GM21381 (cell line): Measurements from ENCODE around the gene AGAP1.

Experiments used
- ATAC-seq: cut with Tn5 transposase; IDR thresholded peaks from one replicate; pipeline ENCODE4 v1.9.1; 2021; ENCODE audit warnings: mild to moderate bottlenecking, moderate library complexity; ENCODE audit not compliant: unreplicated experiment

The AGAP1 gene

DNA sequence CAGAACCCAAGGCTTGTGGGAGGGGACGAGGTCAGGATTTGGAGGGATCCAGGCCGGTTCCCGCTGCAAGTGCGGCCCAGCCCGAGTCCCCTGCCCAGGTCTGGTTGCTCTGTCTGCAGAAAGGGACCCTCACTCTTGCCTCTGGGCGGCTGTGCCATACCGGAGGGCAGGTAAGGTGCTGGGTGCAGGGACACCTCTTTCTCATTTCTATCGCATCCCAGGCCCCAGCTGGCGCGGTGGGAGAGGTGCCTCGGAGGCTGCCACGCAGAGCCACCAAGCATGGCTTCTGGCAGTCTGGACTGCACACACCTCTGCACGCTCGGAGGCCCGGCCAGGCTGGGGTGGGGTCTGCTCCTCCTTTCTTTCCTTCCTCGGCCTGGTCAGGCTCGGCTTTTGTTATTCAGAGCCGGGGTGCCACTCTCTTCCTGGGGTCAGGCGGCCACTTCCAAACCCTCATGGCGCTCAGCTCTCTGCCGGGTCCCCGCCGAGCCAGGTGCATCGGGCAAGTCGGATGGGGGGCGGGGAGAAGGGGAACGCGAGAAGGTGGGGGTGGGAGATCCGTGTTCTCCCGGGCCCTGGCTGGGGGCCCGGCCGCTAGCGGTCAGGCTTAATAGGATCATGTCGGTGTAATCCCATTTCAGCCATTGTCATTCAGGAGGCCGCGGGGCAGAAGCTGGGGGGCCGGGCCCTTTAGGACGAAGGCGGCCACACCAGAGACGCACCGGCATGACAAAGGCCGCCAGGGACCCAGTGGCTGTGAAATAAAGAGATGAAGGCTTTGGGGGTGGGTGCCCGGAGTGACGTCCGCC is 665.3 kb downstream of the AGAP1 start:
- no peak for ATAC-seq

DNA sequence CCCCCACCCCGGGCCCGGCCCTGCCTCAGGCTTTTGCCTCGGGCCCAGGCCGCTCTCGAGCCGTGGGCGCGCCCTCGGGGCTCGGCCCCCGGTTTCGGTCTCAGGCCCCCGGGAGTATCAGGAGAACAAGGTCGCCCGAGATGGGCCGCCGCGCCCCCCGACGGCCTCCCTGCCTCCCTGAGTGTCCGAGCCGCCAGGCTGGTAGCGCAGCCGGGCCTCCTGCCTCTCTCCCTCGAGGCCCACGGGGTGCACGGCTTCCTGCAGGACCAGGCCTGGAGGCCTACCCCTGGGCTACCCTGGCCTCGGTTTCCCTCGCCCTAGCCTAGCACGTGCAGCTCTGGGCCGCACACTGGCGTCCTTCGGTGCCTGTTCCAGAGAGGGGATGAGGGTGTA is 665.9 kb downstream of the AGAP1 start:
- ATAC-seq: no peak

GRCh38 chr2:236160366-236161081 is 666.7 kb downstream of the AGAP1 start:
- no peak for ATAC-seq

- no peak for ATAC-seq
Observed at GRCh38 chr2:236161082-236161462, 667.2 kb downstream of the AGAP1 start.

GRCh38 chr2:236161531-236161930 is 667.7 kb downstream of the AGAP1 start:
- no peak for ATAC-seq

GRCh38 chr2:236162031-236162845 is 668.4 kb downstream of the AGAP1 start:
- ATAC-seq: no peak

DNA sequence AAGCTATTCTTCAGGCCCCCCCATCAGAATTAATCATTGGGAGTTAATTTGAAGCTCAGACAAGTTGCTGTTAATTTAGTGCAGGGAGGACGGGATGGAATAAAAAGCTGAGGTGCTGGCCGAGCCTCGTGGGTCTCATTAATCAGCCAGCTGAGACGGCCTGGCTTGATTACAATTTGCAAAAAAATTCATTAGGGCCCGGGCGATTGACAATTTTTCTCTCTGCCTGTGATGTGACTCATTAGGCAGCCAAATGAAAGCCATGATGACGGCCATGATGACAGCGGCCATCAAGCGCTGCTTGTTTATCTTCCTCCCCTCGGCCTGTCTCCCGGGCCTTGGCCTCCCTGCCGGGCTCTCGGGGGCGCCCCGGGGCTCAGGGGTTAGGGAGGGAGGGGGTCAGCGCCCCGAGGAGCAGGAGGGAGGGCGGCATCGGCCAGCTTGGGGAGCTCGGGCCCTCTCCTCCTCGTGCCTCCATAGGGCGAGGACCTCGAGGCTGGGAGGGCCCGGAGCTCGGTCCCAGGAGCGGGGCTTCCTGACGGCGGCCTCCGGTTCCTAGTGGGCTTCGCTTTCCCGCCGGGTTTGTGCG is 669.1 kb downstream of the AGAP1 start:
- no peak for ATAC-seq

GRCh38 chr2:236163471-236164200 is 669.8 kb downstream of the AGAP1 start:
- no peak for ATAC-seq

DNA sequence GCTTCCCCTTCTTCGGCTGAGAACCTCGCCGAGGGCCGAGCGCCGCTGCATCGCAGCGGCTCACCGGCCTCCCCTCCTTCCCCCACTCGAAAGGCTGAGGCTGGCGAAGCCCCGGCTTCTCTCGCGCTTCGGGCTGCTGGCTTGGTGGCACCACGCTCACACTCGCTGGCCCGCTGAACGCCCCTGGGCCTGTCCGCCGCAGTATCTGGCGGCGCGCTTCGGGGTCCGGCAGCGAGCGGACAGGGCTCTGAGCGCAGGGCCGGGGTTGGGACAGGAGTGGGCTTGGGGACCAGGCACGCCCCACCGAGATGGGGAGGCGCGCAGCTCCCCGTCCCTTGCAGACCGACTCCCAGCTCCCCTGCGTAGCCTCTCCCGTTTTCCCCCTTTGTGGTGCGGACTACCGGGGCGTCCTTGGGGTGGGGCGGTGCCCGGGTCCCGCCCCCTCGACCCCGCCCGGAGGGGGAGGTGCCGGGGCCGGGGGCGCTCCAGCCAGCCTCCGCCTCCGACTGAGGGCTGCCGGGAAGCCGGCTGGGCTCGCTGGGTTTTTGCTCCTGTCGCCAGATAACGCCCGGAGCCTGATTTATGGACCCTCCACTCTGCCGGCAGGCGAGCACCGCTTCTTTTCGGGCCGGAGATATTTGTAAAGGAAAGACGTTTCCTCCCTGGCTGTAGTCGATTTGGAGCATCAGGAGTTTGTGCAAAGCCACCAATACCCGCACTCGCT is 670.5 kb downstream of the AGAP1 start:
- no peak for ATAC-seq

DNA sequence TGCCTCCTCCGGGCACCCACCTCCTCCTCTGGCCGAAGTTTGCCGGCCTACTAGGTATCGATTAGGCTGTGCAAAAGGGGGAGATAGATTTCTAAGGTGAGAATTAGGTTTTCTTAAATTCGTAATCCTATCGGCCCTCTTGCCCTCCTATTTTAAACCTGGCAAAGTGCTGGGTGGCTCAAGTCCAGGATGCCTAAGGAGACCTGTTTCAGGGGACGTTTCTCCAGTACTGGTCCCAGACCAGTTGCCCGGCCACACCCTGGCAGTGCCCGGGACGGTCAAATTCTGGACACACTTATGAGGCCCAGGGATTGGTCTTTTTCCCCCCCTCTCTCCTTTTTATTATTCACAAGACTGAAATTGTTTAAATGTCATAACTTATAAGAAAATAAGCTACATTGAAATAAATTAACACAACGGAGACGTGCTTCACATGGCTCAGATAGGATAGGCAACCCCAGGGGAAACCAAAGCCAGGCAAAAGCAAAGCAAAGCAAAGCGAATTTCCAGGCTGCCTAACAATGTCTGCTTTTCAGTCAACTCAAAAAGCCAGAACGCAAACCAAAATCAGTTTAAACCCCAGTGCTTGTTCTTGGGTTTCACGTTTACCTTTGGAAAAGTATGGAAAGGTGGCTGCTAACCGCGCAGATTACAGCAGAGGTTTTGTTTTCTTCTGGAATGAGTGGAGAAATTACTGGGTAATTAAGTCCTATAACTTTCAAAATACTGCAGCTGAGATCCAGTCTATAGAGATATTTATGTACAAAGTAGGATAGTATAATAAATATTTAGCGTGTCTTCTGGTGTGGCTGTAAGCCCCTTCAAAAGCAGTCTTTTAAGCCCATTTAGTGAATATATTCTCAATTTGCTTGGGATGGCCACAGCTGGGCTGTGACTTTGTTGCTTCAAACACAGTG is 671.3 kb downstream of the AGAP1 start:
- no peak for ATAC-seq

DNA sequence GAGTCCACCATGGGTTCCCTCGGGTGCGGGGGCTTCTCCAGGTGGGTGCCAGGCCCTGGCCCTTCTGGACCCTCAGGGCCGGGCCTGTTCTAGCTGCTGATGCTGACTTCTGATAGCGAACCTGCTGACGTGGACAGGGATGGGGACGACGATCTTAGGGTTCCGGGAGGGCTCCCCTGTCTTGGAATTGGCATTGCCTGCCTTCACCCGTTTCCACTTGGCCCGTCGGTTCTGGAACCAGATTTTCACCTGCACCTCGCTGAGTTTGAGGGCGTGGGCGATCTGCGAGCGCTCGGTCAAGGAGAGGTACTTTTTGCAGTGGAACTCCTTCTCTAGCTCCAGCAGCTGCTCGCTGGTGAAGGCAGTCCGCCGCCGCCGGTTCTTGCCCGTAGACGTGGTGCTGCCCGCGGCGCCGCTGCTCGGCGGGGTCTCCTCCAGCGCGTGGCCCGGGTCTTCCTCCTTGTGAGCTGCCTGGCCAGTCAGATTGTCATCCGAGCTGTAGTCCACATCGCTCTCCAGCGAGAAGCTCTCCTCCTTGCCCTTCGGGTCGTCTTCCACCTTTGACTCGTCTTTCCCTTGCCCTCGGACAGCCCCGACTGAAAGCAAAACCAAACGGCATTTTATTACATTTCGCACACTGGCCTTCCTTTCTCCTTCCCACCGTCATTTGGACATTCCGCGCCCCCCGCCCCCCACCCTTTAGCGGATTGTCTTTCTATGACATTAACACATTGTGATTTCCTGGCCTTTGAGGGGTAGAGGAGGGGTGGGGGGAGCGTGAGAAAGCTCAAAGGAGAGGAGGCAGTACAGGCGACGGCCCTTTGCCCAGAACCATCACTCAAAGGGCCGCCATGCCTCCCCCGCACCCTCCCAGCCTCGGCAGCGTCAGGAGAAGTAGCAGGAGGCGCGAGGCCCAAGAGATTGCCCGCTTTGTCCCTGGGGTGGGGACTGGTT is 672.3 kb downstream of the AGAP1 start:
- ATAC-seq: no peak

DNA sequence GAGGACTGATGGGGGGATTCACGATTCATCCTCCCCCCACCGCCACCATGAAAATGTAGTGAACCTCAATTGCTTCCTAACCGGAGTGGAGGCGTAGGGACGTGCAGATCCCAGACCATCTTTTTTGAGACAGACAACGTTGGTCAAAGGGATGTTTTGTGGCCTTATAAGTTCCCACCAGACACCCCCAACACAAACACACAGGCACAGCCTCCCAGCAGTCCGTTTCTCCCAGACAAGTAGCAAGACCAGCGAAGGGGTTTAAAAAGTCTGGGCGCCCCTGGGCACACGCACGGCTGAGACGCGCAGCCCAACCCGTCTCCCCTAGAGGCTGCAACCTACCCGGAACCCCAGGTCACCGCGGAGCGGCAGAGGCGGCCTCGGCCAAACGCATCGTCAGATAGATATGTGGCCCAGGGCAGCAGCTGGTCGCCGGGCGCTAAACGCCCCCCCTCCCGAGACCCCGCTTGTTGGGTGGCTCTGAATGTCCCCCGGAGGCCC is 673.0 kb downstream of the AGAP1 start:
- no peak for ATAC-seq

- no peak for ATAC-seq
Observed at GRCh38 chr2:236167297-236168109, 673.7 kb downstream of the AGAP1 start.

- no peak for ATAC-seq
Observed at GRCh38 chr2:236168110-236169080, 674.6 kb downstream of the AGAP1 start, which contains the start of gene GBX2. TSS of gene GBX2 (minus strand) at chr2:236168386. CDS start at chr2:236167971, 415 bp downstream.

DNA sequence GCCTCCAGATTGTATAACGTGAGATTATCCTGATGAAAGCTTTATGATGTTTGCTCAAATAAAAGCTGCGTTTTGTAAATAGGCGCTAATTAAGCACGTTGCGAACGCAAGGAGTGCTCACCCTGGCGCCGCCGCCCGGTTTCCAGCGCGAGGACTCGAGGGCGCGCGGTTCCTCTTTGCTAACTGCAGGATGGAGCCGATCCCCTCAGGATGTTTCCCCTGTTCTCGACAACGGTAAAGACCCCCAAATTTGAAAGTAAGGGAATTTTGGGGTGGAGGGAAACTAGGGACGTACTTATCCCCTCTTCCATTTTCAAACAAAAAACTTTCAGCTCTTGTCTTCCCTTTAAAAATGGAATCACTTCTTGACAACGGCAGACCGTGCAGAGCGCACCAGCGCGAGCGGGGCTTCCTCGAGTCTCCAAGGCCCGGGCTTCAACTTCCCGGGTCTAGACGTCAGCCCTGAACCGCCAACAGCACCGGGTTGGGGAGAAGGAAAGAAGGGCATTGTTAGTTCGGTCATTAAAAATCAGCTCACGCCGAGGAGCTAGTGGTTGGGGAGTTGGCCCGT is 675.4 kb downstream of the AGAP1 start:
- no peak for ATAC-seq
